Stimulated activated CD4-positive, alpha-beta T cell treated with anti-CD3 and anti-CD28 coated beads, Interleukin-4, amount 100 ng/mL, for 1 hour (primary cell): ENCODE results near the gene ADAM19.

ENCODE experiments used
- DNase-seq: peaks from one replicate; pipeline ENCODE4 v3.0.0-alpha.2; 2020

Gene ADAM19

GRCh38 chr5:157561110-157561509 is 14.5 kb downstream of the ADAM19 start:
- DNase-seq, result no peak

- DNase-seq, result no peak
Observed at GRCh38 chr5:157559301-157559700, 16.3 kb downstream of the ADAM19 start.

GRCh38 chr5:157558681-157559080 is 16.9 kb downstream of the ADAM19 start:
- DNase-seq, result no peak

DNA sequence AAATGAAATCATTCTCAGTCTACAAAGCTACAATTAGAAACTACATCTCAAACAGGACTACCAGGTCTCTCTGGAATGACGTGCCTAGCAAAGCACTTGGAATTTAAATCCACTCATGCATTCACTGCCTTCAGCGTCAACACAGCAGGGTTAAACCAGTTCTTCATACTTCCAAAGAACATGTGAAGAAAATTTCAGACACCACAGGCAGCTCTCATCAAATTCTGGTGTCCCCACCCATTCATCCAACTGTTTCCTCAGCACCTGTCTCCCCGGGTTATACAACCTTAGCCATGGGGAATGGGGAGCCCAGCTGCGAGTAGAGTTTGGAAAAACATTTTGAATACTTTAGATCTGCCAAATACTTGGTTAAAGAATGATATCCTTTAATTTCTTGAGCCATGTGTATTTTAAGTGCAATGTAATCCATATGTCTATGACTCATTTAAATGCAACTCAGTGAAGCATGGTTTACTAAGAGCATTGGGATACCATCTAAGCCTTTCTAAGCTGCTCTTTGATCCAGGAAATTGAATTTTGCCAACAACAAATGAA is 17.5 kb downstream of the ADAM19 start:
- no peak for DNase-seq

GRCh38 chr5:157556615-157557418 is 18.8 kb downstream of the ADAM19 start:
- DNase-seq, result no peak

GRCh38 chr5:157555037-157555640 is 20.4 kb downstream of the ADAM19 start:
- no peak for DNase-seq

DNA sequence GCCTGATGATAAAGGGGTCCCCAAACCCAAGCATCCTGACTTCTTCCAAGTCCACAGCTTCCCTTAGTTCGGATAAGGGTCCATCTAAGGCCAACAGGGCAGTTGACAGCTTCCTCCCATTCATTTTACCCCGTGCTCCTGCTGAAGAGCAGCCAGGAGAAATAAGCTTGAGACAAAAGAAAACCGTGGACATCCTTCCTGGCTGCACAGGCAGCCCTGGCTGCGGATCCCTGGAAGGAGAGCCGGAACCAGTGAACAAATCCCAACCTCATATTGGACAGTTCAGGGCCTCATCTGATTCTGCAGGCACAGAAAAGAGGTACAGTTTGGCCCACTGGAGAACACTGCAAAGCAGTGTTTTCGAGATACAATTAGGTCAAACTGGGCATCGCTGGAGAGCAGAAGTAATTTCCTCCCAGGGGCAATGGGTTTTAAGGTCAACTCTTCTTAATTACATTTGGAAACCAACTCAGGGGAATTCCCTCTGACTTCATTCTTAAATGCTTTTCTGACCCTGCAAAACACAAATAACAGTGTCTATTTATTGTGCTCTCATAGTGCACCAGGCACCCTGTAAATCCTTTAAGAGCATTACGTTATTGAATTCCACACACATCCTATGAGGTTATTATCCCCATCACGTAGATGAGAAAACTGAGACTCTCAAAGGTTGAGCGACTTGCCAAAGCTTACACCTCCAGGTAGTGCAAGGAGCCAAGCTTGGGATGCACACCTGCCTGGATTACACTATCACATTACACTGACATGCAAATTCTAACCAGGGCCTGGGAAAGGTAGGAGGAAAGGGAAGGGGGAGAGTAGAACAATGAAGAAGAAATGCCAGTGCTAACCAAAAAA is 21.2 kb downstream of the ADAM19 start:
- no peak for DNase-seq

DNA sequence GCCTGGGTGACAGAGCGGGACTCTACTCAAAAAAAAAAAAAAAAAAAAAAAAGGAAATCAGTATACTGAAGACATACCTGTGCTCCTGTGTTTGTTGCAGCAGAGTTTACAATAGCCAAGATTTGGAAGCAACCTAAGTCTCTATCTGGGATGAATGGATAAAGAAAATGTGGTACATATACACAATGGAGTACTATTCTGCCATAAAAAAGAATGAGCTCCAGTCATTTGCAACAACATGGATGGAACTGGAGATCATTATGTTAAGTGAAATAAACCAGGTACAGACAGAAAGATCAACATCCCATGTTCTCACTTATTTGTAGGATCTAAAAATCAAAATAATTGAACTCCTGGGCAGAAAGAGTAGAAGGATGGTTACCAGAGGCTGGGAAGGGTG is 22.9 kb downstream of the ADAM19 start:
- no peak for DNase-seq

- no peak for DNase-seq
Observed at GRCh38 chr5:157550663-157551062, 24.9 kb downstream of the ADAM19 start.

DNA sequence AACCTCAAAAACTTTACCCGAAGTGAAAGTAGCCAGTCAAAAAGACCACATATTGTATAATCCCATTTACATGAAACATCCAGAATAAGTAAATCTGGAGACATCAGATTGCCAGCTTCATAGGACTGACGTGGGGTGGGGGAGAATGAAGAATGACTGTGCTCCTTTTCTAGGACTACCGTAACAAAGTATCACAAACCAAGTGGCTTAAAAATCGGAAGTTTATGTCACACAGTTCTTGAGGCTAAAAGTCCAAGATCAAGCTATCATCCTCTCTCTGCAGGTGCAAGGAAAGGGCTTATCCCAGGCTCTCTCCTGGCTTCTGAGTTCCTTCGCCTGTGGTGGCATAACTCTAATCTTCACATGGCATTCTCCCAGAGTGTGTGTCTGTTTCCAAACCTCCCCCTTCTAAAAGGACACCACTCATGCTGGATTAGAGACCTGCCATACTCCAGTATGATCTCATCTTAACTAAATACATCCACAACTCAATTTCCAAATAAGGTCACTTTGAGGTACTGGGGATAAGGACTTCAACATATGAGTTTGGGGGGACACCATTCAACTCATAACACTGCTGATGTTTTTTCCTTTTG is 25.5 kb downstream of the ADAM19 start:
- DNase-seq, result no peak

DNA sequence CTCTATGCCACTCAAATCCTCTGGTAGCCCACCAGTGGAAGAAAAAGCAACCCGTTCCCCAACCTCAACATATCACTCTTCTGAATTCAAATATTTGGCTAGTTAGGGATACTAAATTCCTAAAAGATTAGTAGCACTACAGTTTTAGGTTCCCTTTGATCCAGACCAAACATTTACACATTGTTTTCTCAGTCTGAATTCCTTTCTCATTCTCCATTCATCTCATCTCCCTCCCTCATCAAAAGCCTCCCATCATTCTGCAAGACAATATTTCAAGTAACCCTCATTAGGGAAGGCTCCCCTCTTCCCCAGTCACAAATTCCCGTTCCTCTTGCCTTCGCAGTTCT is 26.3 kb downstream of the ADAM19 start:
- DNase-seq, result no peak

DNA sequence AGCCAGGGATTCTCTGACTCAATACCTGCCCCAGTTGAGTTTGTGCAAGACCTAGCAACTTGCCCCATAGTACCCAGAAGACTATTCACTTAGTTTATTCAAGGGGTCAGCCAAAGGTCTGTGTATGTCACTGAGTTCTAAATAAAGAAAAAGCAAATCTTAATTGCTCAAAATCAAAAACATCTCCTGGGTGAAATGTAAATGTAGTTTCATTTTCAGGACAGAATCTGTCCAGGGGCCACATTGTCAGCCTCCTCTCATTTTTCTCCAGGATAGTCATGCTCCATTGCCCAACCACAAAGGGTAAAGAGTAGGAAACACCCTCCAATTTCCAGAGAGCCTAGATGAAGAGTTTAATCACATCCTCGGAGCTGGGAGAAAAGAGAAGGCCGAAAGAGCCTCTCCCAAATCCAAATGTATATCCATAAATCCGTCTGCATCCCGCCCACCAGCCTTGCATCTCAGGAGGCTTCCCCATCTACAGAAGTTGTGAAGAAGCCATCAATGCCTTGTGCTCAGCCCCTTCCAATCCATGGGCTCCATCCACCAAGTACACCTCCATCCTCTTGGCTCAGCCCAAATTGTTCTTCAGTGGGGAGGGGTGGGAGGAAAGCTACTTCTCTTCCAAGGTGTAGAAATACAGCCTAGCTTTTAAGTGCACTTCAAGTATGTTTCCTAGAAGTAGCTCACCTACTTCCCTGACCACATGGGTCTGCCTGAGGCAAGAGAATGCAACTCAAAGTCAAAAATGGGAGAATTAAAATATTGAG is 26.9 kb downstream of the ADAM19 start:
- no peak for DNase-seq

DNA sequence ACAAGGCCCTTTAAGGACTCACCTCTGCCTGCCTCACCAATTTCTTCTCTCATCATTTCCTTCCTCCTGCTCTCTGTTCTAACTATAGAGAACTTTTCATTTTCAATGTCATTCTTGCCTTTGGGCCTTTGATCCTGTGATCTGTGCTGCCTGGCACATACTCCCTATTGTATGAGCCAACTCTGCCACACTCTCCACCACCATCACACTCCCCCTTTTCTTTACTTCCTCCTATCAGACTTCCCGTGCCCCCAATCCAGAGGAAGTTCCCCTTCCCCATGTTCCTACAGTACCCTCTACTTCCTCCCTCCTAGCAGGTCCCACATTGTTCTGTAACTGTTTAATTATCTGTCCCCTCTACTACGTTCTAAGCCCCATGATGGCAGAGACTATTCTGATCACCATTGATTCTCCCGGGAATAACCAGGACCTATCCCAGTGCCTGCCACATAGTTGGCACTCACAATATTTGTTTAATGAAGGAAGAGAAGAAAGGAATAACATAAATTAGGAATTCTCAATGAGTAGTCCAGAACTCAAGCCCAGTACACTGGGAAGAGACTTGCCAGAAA is 27.5 kb downstream of the ADAM19 start:
- no peak for DNase-seq

GRCh38 chr5:157546456-157547100 is 29.0 kb downstream of the ADAM19 start:
- no peak for DNase-seq

DNA sequence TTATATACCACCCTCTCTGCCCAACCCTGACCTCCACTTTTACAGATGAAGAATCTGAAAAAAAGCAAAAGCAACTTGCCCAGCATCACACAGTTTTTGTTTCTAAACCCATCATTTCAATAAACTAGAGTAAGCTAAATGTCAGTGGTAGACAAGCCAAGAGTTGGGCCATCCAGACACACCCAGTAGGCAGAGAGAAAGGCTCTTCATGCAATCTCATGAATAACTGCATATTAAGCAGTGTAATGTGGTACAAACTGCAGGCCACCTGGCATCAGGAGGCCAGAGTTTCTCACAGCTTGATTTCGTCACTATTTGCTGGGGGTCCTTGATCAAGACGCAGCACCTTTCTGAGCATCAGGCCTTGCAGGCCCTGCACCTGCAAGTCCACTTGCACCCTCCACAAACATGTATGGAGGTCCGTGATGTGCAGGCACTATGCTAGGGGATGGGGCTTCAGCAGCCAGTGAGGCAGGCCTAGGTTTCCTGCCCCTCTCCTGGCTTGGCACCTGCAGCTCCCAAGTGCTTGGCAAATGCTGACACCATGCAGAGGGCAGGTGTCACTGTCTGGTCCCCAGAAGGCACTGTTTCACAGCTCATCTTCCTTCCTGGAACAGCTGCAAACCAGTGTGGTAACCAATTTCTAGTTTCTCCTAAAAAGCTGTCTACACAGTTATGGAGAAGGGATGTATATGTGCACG is 29.8 kb downstream of the ADAM19 start:
- no peak for DNase-seq

GRCh38 chr5:157544623-157544989 is 31.0 kb downstream of the ADAM19 start:
- DNase-seq, result no peak

DNA sequence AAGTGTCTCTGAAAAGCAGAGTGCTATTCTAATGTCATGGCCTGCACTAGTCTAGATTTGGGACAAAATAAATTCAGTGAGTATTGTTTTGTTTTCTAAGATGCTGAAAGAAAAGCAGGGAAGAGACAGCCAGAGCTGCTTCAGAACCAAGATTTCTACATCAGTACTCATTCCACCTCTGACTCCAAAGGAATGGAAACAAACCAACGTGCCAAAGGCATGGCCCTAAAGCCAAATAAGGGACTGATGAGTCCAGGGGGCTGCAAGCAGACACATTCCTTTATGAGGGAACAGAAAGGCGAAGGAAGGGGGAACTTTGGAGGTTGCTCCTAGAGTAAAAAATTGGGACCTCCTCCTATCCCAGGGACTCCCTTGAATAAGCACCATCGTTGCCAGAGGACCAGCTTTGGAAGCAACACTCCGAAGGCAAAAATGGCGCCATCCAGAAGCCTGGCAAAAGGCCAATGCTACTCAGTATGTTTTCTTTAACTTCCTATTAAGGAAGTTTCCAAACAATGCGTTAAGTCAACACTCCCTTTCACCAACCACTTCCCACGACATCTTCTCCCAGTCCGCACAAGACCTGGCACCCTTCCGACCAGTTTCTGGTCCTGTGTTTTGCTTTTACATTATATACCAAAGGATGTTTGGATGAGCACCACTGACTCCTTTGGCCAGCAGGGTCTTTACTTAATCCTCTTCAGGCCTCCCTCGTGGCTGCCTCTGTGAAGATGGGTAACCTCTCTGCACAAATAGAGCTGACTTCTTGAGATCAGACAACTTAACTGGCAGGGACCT is 31.6 kb downstream of the ADAM19 start:
- DNase-seq, result no peak

DNA sequence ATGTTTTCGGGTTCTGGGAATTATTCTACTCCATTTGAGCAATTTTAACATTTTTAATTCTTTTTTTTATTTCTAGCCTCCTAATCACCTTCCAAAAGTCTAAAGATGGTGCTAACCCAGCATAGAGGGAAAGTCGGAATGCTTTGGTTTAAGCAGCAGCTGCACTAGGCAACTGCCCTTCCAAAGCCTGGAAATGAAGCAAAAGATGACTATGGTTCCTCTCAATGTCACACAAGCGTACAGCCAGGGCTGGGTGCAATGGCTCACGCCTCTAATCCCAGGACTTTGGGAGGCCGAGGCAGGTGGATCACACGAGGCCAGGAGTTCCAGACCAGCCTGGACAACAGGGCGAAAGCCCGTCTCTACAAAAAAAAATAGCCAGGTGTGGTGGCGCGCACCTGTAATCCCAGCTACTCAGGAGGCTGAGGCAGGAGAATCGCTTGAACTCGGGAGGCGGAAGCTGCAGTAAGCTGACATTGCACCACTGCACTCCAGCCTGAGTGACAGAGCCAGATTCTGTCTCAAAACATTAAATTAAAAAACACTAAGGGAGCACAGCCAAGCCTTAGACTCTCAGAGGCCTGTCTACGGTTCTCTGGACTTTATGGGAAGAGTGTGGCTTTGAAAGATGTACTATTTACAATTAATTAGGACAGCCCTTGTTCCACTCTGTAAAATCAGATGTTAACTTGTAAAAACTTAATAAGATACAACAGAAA is 33.1 kb downstream of the ADAM19 start:
- no peak for DNase-seq

DNA sequence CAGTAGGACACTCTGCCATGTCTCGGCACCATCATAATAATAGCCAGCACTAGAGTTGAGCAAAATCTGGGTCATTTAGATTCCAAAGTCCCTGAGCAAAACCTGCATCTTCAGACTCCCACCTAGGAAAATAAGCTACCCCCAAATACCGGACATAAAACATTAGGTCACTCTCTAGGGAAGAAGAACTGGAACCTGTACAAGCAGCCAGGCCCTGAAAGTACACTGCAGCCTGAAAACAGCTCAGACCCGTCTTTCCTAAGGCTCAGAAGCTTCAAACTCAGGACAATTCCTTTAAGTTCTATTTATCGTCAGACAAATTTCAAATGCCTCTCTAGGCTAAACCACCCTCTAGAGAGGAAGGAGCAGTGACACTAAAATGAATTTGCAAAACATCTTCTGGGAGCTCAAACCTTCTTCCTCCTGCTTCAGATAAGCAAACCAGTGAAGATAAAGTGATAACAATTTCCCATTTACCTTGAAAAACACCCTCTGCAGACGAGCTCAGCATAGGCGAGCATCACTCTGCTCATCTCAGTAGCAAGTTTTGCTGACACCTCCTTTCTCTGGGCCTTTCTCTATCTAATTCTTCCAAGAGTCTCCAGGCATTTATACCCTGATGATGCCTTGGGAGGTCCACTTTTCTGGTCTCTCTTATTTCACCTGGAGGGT is 34.0 kb downstream of the ADAM19 start:
- DNase-seq, result no peak
